HUES64 (cell line): ENCODE measurements around the gene INHBE. TPM values are rescaled to one million over a fixed set of nuclear protein-coding genes. Genes with fewer than 3 reads are reported as not detected.
"Not testable (repeated sequence)": the region's sequence is repeated elsewhere in the genome, so short reads cannot be mapped to it uniquely, and the experiment has no call there.

Experiments used
- H3K27ac ChIP-seq: 2 replicates; pipeline ENCODE4 v1.7.0; 2013; ENCODE audit warnings: low read depth, low read length, inconsistent platforms
- H3K27me3 ChIP-seq: 2 replicates; pipeline ENCODE4 v1.6.1; 2013; ENCODE audit warnings: mild to moderate bottlenecking, low read length; ENCODE audit not compliant: insufficient read depth
- H3K36me3 ChIP-seq: 2 replicates; pipeline ENCODE4 v1.6.1; 2013; ENCODE audit warnings: mild to moderate bottlenecking, low read length; ENCODE audit not compliant: insufficient read depth
- H3K4me1 ChIP-seq: 2 replicates; pipeline ENCODE4 v1.6.1; 2013; ENCODE audit warnings: mild to moderate bottlenecking, low read length, moderate library complexity; ENCODE audit not compliant: insufficient read depth
- H3K4me3 ChIP-seq: 2 replicates; pipeline ENCODE4 v1.5.1; 2013; ENCODE audit warnings: mild to moderate bottlenecking, low read length, moderate library complexity
- H3K9ac ChIP-seq: 2 replicates; pipeline ENCODE4 v1.6.1; 2013; ENCODE audit warnings: mild to moderate bottlenecking, low read depth, low read length
- H3K9me3 ChIP-seq: 2 replicates; pipeline ENCODE4 v1.6.1; 2013; ENCODE audit warnings: low read depth, low read length; ENCODE audit not compliant: insufficient read depth
- WGBS: fragments of 150-250, 120-280 bp; methylation state at CpG from one replicate; pipeline ENCODE4 v1.1.7; 2013; ENCODE audit warnings: missing lambda C conversion rate; 5-methylcytosine and 5-hydroxymethylcytosine counted together
- polyA plus RNA-seq, 2 experiments: library from polyadenylated mRNA; stranded (reverse); fragments of 50-300 nt; gene quantifications; one replicate each; pipeline ENCODE4 v1.2.3, GENCODE V29; 2013

INHBE gene
- polyA plus RNA-seq (2013, experiment 1 of 2) = 4.0 TPM
- polyA plus RNA-seq (2013, experiment 2 of 2) = 3.9 TPM

- 55% methylated on average over 10 of the region's 10 CpGs for WGBS
- no peaks in the 10 kb centered on the region for H3K27me3 ChIP-seq
- peak within 1 kb of the TSS; percentile 84 for H3K9ac ChIP-seq
- H3K27ac ChIP-seq = peak within 1 kb of the TSS; percentile 96
- peak within 1 kb of the TSS; percentile 47 for H3K4me3 ChIP-seq
- H3K4me1 ChIP-seq = peaks cover 27% of the 10 kb centered on the region
- no peaks in the 10 kb centered on the region for H3K9me3 ChIP-seq
- H3K36me3 ChIP-seq = no peaks in the 10 kb centered on the region
Measured at GRCh38 chr12:57454566-57455373, at the start of gene INHBE. Gene INHBE (plus strand): TSS chr12:57455307. CDS start chr12:57455537, 230 bp downstream.

GRCh38 chr12:57410534-57410933, 44.6 kb upstream of the INHBE start:
- Histone ChIP-seq H3K4me1 (peaks cover 7% of the 10 kb centered on the region; the same call in 1 of the 2 replicates), H3K9me3 (no peaks in the 10 kb centered on the region), H3K27ac (no peak overlapping the region), H3K36me3 (no peaks in the 10 kb centered on the region), H3K4me3 (no peak overlapping the region), H3K9ac (no peak overlapping the region), H3K27me3 (no peaks in the 10 kb centered on the region)
- WGBS = 94% methylated on average over 4 of the region's 4 CpGs

- not testable (repeated sequence) for H3K27ac ChIP-seq, H3K4me1 ChIP-seq, H3K9me3 ChIP-seq, H3K9ac ChIP-seq, H3K36me3 ChIP-seq, H3K4me3 ChIP-seq, H3K27me3 ChIP-seq
- WGBS = 90% methylated on average over 6 of the region's 6 CpGs
Measured at GRCh38 chr12:57414160-57414559, 40.9 kb upstream of the INHBE start.

GRCh38 chr12:57415088-57415487, 40.0 kb upstream of the INHBE start:
- Histone ChIP-seq H3K4me1 (peaks cover 7% of the 10 kb centered on the region; the same call in 1 of the 2 replicates), H3K27me3 (no peaks in the 10 kb centered on the region), H3K9ac (no peak overlapping the region), H3K27ac (no peak overlapping the region), H3K36me3 (no peaks in the 10 kb centered on the region), H3K4me3 (no peak overlapping the region), H3K9me3 (no peaks in the 10 kb centered on the region)
- WGBS = 67% methylated on average over 1 of the region's 2 CpGs

GRCh38 chr12:57416039-57416996, 38.8 kb upstream of the INHBE start:
- 95% methylated on average over 7 of the region's 8 CpGs for WGBS
- H3K9me3 ChIP-seq = no peaks in the 10 kb centered on the region
- H3K27ac ChIP-seq = no peak overlapping the region
- no peaks in the 10 kb centered on the region for H3K36me3 ChIP-seq
- H3K27me3 ChIP-seq = no peaks in the 10 kb centered on the region
- H3K9ac ChIP-seq = no peak overlapping the region
- peaks cover 7% of the 10 kb centered on the region; the same call in 1 of the 2 replicates for H3K4me1 ChIP-seq
- no peak overlapping the region for H3K4me3 ChIP-seq

- no peak overlapping the region for H3K27ac ChIP-seq
- no peaks in the 10 kb centered on the region for H3K9me3 ChIP-seq
- no peaks in the 10 kb centered on the region for H3K27me3 ChIP-seq
- H3K4me3 ChIP-seq = no peak overlapping the region
- WGBS = 96% methylated on average over 9 of the region's 9 CpGs
- H3K9ac ChIP-seq = no peak overlapping the region
- H3K4me1 ChIP-seq = peaks cover 7% of the 10 kb centered on the region; the same call in 1 of the 2 replicates
- no peaks in the 10 kb centered on the region for H3K36me3 ChIP-seq
Measured at GRCh38 chr12:57418255-57418654, 36.9 kb upstream of the INHBE start.

- Histone ChIP-seq H3K4me1 (peaks cover 7% of the 10 kb centered on the region; the same call in 1 of the 2 replicates), H3K9me3 (no peaks in the 10 kb centered on the region), H3K9ac (no peak overlapping the region), H3K27ac (no peak overlapping the region), H3K27me3 (no peaks in the 10 kb centered on the region), H3K36me3 (no peaks in the 10 kb centered on the region), H3K4me3 (no peak overlapping the region)
- WGBS = 90% methylated on average over 2 of the region's 2 CpGs
Measured at GRCh38 chr12:57419495-57419894, 35.6 kb upstream of the INHBE start.

- H3K4me3 ChIP-seq = no peak overlapping the region
- H3K9me3 ChIP-seq = no peaks in the 10 kb centered on the region
- no peak overlapping the region for H3K9ac ChIP-seq
- no peaks in the 10 kb centered on the region; the same call in 1 of the 2 replicates for H3K4me1 ChIP-seq
- WGBS = 96% methylated on average over 5 of the region's 5 CpGs
- H3K36me3 ChIP-seq = no peaks in the 10 kb centered on the region
- no peak overlapping the region for H3K27ac ChIP-seq
- no peaks in the 10 kb centered on the region for H3K27me3 ChIP-seq
Measured at GRCh38 chr12:57420482-57420881, 34.6 kb upstream of the INHBE start.

- H3K9ac ChIP-seq, H3K27ac ChIP-seq, H3K9me3 ChIP-seq, H3K36me3 ChIP-seq, H3K27me3 ChIP-seq, H3K4me3 ChIP-seq: not testable (repeated sequence)
- H3K4me1 ChIP-seq = peaks cover 13% of the 10 kb centered on the region; the same call in 1 of the 2 replicates
- 95% methylated on average over 9 of the region's 10 CpGs for WGBS
Measured at GRCh38 chr12:57426948-57427347, 28.2 kb upstream of the INHBE start.

- H3K9me3 ChIP-seq = no peaks in the 10 kb centered on the region
- peaks cover 13% of the 10 kb centered on the region; the same call in 1 of the 2 replicates for H3K4me1 ChIP-seq
- WGBS = 88% methylated on average over 6 of the region's 6 CpGs
- H3K9ac ChIP-seq = no peak overlapping the region
- no peak overlapping the region; the same call in 1 of the 2 replicates for H3K4me3 ChIP-seq
- H3K27me3 ChIP-seq = no peaks in the 10 kb centered on the region
- no peaks in the 10 kb centered on the region for H3K36me3 ChIP-seq
- no peak overlapping the region for H3K27ac ChIP-seq
Measured at GRCh38 chr12:57428965-57429364, 26.1 kb upstream of the INHBE start.
